GM19193 (cell line): Measurements from ENCODE around the gene MT1M.

Source experiments
- POLR2A ChIP-seq: IDR thresholded peaks from 4 replicates; pipeline ENCODE4 v1.6.1; 2011; ENCODE audit not compliant: insufficient read depth, insufficient read length; ENCODE audit errors: extremely low read depth

The MT1M gene

DNA sequence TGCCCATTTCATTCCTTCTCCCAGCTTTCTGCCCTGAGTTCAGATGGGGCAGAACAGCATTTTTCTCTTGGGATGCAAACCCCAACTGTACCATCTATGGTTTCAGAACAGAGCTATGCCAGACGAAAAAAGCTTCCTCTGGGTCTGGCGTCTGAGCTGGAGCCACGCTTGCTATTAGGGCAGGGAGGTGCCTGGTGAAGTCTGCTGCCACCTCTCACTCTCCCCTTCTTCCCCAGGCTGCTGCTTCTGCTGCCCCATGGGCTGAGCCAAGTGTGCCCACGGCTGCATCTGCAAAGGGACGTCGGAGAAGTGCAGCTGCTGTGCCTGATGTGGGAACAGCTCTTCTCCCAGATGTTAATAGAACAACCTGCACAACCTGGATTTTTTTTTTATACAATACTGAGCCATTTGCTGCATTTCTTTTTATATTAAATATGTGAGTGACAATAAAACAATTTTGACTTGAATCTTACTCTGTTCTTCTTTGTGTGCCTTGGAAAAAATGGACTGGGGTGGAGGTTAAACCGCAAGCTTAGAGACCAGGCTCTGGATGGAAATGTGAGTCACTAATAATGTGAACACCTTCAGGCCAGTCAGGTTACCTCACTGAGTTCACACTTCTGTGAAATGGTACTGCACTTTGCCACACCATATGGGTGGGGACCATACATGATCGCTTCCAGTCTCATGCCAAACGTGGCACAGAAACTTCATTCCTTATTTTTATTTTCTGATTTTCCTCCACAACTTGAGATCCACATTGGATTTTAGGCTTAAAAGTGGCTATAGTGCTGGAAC is 4.4 kb downstream of the MT1M start:
- TF ChIP-seq POLR2A: no peak

DNA sequence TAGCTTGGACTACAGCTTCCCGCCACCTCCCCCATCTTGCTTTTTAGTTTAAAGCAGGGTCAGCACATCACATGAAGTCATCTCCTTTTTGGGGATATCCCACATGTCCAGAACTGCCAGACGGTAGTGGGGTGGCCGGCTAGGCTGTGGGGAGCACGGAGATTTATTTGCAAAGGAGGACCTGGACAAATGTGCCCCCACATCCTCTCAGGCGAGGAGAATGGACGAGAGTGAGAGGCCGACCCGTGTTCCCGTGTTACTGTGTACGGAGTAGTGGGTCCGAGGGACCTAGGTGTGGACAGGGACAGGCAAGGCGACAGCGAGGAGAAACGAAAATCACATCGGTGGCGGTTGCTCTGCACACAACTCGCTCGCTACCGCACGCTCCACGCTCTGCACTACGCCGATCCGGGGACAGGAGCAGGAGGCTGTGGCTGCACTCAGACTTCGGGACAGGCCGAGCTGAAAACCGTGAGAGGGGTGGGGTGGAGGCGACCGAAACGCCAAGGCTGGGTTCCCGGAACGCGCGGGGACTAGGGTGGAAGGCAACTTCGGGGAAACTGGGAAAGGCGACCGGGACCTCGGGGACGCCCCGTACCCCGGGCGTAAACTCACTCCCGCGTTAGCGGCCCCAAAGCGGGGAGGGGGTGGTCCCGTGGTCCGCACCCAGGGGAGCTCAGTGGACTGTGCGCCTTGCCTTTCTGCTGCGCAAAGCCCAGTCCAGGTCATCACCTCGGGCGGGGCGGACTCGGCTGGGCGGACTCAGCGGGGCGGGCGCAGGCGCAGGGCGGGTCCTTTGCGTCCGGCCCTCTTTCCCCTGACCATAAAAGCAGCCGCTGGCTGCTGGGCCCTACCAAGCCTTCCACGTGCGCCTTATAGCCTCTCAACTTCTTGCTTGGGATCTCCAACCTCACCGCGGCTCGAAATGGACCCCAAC is 5.6 kb downstream of the MT1M start, which contains the start of gene MT1A:
Gene MT1A, plus strand, starts transcription at position 853 of the 937 bp plus-strand sequence. Its CDS starts 73 bp downstream, at position 926.
- TF ChIP-seq POLR2A: no peak

DNA sequence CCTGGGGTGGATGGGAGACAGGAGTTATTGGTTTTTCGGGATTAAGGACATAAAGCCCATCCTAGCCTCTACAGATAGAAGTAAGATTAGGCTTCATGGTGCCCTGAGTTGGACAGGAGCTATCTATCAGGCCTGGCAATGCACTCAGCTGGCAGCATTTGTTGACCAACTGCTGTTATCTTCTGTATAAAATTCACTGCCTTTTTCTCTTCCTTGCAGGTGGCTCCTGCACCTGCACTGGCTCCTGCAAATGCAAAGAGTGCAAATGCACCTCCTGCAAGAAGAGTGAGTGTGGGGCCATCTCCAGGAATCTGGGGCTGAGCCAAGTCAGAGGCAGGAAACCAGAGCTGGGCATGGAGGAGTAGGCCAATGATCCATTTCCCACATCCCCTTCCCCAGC is 6.6 kb downstream of the MT1M start:
- TF ChIP-seq POLR2A: no peak

DNA sequence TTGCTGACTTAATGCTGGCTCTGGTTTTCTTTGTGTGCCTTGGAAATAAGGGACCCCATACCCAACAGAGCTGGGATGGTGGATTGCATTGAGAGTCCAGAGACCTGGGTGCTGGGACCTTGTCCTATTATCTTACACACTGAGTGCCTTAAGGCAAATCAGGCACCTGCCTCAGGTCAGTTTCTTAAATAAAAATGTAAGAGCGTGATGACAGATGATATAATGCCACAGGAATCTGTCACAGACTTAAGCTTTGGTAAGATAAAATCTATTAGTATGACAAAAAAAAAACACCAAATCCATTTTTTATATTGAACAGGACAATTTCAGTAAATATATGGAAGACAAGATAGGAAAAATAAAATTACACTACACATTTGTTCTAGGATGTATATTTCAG is 7.6 kb downstream of the MT1M start:
- no peak for TF ChIP-seq POLR2A

DNA sequence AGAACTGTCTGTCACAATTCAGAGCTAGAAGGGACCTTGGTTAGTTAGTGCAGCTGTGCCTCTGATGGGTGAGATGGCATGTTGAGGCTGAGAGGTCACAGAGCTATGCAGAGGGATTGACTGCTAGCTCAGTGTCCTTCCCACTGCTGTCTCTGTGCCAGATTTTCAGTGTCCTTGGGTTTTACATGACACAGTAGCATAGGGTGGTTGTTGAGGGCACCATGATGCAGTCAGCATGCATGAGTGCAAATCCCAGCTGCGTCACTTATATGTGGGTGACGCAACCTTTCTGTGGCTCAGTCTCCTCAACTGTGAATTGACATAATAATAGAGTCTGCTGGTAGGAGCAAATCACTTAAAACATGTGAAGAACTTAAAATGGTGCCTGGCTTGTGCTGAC is 8.7 kb downstream of the MT1M start:
- TF ChIP-seq POLR2A: no peak

DNA sequence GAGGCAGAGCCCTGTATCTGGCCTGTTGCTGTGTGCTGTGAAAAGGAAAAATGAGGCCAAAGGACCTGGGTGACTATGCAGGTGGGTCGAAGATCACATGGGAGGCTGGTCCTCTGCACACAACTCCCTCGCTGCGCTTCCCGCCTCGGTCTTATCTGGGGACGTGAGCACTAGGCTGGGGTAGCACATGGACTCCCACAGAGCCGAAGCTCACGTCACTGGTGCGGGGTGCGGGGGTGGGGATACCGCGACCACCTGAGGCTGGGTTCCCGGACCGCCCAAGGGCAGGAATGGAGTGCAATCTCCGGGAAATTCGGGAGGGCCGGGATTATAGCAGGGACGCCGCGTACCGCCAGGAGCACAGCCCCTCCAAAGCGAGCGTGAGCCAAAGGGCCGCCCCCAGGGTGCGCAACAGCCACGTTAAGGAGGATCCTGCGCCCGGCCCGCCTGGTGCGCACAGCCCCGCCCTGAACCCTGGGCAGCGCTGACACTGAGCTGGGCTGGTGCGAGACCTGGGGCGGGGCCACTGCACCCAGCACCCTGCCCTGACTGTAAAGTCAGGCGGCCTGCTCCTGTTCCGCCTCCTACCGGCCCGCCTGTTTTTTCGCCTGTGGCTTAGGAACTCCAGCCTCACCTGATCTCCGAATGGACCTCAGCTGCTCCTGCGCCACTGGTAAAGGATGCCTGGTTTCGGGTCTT is 10.8 kb downstream of the MT1M start:
- no peak for TF ChIP-seq POLR2A

DNA sequence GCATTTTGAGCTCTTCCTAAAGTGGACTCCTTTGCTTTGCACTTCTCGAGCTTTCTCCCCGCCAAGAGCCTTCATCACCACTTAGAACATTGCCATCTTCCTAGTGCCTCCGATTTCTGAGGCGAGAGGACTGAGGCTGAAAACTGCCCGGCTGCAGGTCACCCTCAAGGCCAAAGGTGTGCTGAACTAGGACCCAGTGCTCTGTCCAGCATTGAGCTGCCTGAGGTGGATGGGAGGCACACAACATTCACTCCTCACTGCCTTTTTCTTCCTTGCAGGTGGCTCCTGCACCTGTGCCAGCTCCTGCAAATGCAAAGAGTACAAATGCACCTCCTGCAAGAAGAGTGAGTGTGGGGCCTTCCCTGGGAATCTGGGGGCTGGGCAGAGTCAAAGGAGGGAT is 11.4 kb downstream of the MT1M start:
- no peak for TF ChIP-seq POLR2A

DNA sequence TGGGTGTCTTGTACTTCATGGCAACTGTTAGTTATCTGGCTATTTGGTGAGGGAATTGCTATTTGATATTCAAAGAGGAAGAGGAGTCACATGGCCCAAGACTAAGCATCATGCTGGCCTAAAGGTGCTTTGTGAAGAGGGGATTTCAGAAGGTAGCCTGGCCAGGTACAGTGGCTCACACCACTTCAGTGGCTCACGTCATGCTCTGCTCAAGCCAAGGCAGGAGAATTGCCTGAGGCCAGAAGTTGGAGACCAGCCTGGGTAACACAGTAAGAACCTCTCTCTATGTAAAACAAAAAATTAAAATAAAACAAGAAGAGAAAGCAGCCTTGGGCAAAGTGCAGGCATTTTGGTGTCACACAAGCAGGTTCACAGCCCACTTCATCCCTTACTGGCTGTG is 12.9 kb downstream of the MT1M start:
- no peak for TF ChIP-seq POLR2A

DNA sequence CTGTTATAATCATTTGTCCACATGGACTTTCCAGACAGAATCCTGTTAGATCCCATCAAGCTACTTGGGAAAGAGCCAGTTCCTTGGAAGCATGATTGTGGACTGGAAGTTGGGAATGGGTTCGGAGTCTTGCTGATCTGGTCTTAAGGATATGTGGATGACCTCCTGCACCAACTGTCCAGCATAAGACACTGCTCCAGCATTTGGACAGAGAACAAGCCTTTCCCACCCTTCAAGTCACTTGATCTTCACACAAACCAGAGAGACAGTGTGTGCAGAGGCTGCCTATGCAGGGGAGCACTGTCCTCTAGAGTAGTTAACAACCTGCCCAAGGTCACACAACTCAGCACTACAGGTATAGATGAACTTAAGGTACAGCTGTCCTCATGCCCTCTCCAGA is 13.4 kb downstream of the MT1M start:
- TF ChIP-seq POLR2A: no peak

DNA sequence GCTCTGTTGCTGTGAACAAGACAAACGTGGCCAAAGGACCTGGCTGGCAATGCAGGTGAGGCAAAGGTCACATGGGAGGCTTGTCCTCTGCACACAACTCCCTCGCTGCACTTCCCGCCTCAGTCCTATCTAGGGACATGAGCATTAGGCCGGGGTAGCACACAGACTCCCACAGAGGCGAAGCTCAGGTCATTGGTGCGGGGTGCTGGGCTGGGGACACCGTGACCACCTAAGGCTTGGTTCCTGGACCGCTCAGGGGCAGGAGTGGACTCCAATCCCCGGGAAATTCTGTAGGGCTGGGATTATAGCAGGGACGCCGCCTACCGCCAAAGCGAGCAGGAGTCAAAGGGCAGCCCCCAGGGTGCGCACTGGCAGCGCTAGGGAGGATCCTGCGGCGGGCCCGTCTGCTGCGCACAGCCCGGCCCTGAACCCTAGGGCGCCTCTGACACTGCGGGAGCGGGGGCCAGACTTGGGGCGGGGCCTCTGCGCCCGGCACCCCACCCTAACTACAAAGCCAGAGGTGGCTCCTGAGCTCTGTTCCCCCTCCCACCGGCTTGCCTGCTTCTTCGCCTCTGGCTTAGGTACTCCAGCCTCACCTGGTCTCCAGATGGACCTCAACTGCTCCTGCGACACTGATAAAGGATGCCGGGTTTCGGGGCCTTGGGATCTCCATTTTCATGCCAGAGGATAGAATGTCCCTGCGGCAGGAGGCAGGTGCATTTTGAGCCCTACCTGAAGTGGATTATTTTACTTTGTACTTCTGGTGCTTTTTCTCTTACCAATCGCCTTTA is 15.4 kb downstream of the MT1M start:
- no peak for TF ChIP-seq POLR2A

DNA sequence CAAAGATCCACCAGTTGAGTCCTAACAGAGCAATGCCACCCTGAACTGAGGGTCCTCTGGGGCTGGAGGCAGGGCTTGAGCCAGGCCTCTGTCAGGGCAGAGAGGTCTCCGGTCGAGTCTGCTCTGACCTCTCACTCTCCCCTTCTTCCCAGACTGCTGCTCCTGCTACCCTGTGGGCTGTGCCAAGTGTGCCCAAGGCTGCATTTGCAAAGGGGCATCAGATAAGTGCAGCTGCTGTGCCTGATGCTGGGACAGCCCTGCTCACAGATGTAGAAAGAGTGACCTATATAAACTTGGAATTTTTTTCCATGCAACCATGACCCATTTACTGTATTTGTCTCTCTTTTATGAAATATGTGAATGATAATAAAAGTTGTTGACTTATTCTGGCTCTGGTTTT is 16.8 kb downstream of the MT1M start:
- TF ChIP-seq POLR2A: no peak

DNA sequence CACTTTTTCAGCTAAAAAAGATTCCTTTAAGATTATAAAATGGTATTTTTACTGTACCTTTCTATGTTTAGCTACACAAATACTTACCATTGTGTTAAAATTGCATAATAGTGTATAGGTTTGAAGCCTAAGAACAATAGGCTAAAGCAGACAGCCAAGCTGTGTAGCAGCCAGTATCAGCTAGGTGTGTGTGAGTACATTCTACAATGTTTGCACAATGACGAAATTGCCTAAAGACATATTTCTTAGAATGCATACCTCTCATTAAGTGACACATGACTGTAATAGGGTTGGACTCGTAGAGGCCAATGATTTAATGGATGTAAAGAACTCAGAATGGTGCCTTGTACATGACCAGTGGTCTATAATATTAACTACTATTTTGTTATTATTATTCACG is 17.4 kb downstream of the MT1M start:
- no peak for TF ChIP-seq POLR2A

DNA sequence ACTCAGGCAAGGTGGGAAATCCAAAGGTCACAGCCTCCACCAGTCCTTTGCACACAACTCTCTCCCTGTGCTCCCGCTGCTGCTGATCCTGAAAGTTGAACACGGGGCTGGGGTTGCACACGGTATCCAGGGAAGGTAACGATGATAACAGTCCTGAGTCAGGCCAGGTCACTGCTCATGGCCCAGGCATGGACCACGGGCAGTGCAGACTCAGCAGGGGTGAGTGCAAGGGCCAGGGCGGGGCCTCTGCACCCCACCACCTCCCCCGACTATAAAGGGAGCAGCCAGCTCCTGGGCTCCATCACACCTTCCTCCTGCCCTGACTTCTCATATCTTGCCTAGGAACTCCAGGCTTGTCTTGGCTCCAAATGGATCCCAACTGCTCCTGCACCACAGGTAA is 19.1 kb downstream of the MT1M start, which contains the start of gene MT1B:
Gene MT1B, plus strand, starts transcription at position 301 of the 400 bp plus-strand sequence. Its CDS starts 68 bp downstream, at position 369.
- no peak for TF ChIP-seq POLR2A

DNA sequence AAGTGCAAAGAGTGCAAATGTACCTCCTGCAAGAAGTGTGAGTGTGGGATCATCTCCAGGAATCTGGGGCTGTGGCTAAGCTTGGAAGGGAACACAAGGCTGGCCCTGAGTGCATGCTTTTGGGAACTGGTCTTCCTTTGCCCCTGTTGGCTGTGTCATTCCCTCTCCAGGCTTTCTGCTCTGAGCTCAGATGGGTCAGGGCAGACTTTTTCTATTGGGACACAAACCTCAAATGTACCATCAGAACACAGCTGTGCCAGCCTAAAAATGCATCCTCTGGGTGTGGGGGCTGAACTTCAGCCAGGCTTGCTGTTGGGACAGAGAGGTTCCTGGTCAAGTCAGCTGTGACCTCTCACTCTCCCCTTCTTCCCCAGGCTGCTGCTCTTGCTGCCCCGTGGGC is 20.1 kb downstream of the MT1M start:
- TF ChIP-seq POLR2A: no peak
